ENCODE results near the gene BLM.

- no peak for TF ChIP-seq CTCF (conservative IDR thresholded peaks at IDR 0.05 in 1 of 2, IDR thresholded peaks at IDR 0.05 in 1 of 2; ENCODE audit: extremely low read depth in 1 of 2, insufficient read depth in 1 of 2, low read depth in 1 of 2, low read length in 2 of 2)
- TF ChIP-seq EZH2 (IDR thresholded peaks at IDR 0.05; ENCODE audit: borderline replicate concordance, low read length): no peak
Observed at GRCh38 chr15:90684281-90684680, 32.9 kb upstream of the BLM start.
